ENCODE results near the gene INO80C. TPM values are rescaled to one million over a fixed set of nuclear protein-coding genes. Genes with fewer than 3 reads are reported as not detected.

The INO80C gene
- total RNA-seq, 1 donor from 2014 or later, result 31.6 TPM

DNA sequence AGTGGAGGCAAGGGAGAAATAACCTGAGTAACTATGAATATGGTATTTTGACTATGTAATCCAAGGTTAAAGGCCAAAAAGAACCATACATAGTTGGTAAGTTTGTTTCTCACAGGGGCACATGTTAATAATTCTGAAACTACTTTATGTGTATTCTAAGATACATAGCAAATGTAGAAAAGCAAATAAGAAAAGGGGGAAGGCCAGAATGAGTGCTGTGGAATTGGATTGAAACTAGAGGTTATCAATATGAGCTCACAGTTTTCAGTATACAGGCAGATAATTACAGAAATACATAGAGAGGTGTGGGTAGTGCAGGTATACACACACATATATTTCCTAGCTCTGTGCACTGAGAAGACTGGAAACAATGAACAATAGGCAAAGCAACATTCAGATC, 13.7 kb downstream of the INO80C start:
- H3K4me1 Mint-ChIP-seq (ENCODE audit: low read depth), result peaks cover 2% of the 10 kb centered on the region
- H3K4me3 Mint-ChIP-seq (ENCODE audit: low read depth), result no peak overlapping the region
- no peaks in the 10 kb centered on the region for H3K36me3 Mint-ChIP-seq (ENCODE audit: insufficient read depth)
- TF ChIP-seq, protein P1, sequence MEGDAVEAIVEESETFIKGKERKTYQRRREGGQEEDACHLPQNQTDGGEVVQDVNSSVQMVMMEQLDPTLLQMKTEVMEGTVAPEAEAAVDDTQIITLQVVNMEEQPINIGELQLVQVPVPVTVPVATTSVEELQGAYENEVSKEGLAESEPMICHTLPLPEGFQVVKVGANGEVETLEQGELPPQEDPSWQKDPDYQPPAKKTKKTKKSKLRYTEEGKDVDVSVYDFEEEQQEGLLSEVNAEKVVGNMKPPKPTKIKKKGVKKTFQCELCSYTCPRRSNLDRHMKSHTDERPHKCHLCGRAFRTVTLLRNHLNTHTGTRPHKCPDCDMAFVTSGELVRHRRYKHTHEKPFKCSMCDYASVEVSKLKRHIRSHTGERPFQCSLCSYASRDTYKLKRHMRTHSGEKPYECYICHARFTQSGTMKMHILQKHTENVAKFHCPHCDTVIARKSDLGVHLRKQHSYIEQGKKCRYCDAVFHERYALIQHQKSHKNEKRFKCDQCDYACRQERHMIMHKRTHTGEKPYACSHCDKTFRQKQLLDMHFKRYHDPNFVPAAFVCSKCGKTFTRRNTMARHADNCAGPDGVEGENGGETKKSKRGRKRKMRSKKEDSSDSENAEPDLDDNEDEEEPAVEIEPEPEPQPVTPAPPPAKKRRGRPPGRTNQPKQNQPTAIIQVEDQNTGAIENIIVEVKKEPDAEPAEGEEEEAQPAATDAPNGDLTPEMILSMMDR (IDR thresholded peaks at IDR 0.05; ENCODE audit: unreplicated experiment), result no peak
- no peak overlapping the region for H3K27ac Mint-ChIP-seq
- DNase-seq (ENCODE audit: low spot score, unreplicated experiment), result no peak
- H3K9me3 Mint-ChIP-seq (ENCODE audit: low read depth), result no peaks in the 10 kb centered on the region
- no peaks in the 10 kb centered on the region for H3K27me3 Mint-ChIP-seq

DNA sequence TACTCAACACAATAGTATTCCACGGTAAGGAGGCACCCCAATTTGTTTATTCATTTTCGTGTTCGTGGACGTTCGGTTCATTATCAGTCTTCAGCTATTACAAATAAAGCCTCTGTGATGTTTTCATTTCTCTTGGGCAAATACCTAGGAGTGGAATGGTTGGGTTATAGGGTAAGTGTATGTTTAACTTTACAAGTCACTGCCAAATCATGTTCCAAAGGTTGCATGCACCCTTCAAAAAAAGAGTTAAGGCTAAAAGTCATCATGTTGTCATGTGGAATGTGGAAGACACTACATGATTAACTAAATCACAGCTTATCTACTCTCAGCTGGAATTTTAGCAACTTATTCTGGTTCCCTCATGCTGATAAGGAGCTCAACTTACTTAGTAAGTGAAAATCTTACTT, 15.8 kb downstream of the INO80C start:
- Mint-ChIP-seq H3K36me3 (ENCODE audit: insufficient read depth) (no peaks in the 10 kb centered on the region), H3K27ac (no peak overlapping the region)
- TF ChIP-seq, protein P1 (IDR thresholded peaks at IDR 0.05; ENCODE audit: unreplicated experiment), result no peak

DNA sequence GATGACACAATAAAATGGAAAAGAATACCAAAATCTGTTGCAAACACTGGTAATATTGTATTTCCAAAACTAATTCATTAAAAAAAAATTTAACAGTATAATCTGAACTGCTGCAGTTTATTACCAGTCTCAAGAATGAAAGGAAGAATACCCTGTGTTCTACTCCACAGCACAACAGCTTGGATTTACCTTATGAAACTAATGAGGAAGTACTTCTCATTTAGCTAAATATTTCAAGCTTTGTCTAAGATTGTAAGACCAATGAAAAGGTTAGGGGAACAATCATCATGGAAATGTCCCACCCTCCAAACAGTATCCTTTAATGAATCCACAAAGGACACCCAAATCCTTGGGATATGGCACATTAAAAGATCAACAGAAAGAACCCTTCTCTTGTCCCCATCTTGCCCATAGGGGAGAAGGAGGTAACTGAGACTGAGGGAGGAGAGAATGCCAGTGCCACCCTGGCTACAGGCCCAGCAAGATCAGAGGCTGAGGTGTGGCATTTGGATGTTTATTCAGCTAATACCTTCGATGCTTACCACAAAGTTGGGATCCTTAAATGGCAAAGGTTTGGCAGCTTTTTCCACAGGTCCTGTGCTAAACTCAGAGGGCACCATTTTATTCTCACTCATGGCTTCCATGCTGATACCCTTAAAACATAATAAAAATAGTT, 17.7 kb downstream of the INO80C start:
- DNase-seq (ENCODE audit: low spot score, unreplicated experiment), result no peak
- no peak overlapping the region for H3K4me3 Mint-ChIP-seq (ENCODE audit: low read depth)
- peaks cover 3% of the 10 kb centered on the region for H3K4me1 Mint-ChIP-seq (ENCODE audit: low read depth)
- H3K27ac Mint-ChIP-seq, result no peak overlapping the region
- TF ChIP-seq, protein P1 (IDR thresholded peaks at IDR 0.05; ENCODE audit: unreplicated experiment), result no peak
- peaks cover 2% of the 10 kb centered on the region for H3K36me3 Mint-ChIP-seq (ENCODE audit: insufficient read depth)
- no peaks in the 10 kb centered on the region for H3K9me3 Mint-ChIP-seq (ENCODE audit: low read depth)
- no peaks in the 10 kb centered on the region for H3K27me3 Mint-ChIP-seq

More for the DNA sequence above, 15.8 kb downstream of the INO80C start:
- Mint-ChIP-seq H3K9me3 (ENCODE audit: low read depth) (no peaks in the 10 kb centered on the region), H3K4me1 (ENCODE audit: low read depth) (peaks cover 3% of the 10 kb centered on the region), H3K27me3 (no peaks in the 10 kb centered on the region), H3K4me3 (ENCODE audit: low read depth) (no peak overlapping the region)
- no peak for DNase-seq (ENCODE audit: low spot score, unreplicated experiment)

DNA sequence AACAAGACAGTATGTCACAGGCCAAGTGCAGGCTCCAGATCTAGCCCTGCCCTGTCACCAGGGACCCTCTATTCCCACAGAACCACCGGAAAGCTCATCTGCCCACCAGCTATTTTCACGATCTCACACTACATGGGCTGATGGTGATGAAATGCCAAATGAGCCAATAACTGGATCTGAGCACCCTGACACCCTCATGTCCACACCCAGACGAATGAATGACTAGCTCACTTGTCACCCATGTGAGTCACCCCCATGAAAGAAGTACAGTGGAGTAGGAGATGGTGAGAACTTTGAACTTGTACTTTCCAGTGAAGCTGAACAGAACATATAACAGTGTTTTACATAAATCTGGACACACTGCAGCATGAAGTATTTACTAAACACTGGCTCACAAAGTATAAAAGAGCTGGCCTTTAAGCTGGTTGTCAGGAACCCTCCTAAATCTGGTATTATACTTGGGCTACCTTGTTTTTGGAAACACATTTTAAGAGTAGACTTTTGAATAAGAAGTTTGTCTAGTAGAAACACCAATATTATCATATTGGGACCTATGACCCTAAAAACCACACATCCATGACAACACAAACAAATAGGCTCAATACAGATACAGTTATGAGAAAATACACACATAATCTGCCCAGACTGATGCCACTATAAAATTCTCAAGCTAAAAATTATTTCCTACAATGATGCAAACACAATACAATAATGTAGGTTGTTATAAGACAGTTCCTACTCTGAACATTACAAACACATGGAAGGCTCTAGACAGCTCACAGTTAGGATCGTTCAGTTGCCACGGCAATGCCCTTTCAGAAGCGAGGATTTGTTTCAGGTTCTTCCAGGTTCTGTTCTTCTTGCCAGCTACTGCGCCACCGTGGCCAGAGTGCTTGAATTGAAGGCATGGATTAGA, 19.0 kb downstream of the INO80C start:
- Mint-ChIP-seq H3K27ac (peak overlapping the region; percentile 67), H3K9me3 (ENCODE audit: low read depth) (no peaks in the 10 kb centered on the region), H3K4me3 (ENCODE audit: low read depth) (no peak overlapping the region), H3K4me1 (ENCODE audit: low read depth) (peaks cover 3% of the 10 kb centered on the region), H3K27me3 (no peaks in the 10 kb centered on the region), H3K36me3 (ENCODE audit: insufficient read depth) (peaks cover 8% of the 10 kb centered on the region)
- TF ChIP-seq, protein P1 (IDR thresholded peaks at IDR 0.05; ENCODE audit: unreplicated experiment), result no peak
- DNase-seq (ENCODE audit: low spot score, unreplicated experiment), result no peak

DNA sequence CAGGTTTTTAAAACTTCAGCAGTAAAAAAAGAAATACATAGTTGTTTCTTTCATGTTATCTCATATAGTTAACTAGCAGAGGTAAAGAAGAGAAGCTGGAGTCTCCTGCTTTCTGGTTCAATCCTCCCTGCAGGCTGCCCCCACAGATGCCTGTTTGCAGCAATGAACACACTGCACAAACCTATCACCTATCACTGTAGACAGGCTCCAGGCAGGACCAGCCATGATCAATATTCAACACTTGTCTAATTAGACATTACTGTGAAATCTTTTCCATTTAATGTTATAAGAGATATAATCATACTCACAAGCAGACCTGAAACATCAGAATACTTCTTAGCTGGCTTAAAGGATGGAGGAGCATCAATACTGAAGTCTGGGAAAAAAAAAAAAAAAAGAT, 19.8 kb downstream of the INO80C start:
- DNase-seq (ENCODE audit: low spot score, unreplicated experiment), result no peak
- Mint-ChIP-seq H3K9me3 (ENCODE audit: low read depth) (no peaks in the 10 kb centered on the region), H3K36me3 (ENCODE audit: insufficient read depth) (peaks cover 11% of the 10 kb centered on the region), H3K27me3 (no peaks in the 10 kb centered on the region), H3K27ac (no peak overlapping the region), H3K4me1 (ENCODE audit: low read depth) (peaks cover 3% of the 10 kb centered on the region), H3K4me3 (ENCODE audit: low read depth) (no peak overlapping the region)
- TF ChIP-seq, protein P1 (IDR thresholded peaks at IDR 0.05; ENCODE audit: unreplicated experiment), result no peak

Measured in progenitor cell of endocrine pancreas (in vitro differentiated cells).